ENCODE measurements around the gene C2CD3. TPM values are rescaled to one million over a fixed set of nuclear protein-coding genes. Genes with fewer than 3 reads are reported as not detected.

The C2CD3 gene
- total and polyA plus RNA-seq, 2 donors (not counting 1 experiment from before 2014, with no cell fraction given): 5.8 to 8.3 TPM

GRCh38 chr11:74077193-74077592 is 93.6 kb downstream of the C2CD3 start:
- Histone ChIP-seq H3K36me3 (ENCODE audit: control insufficient read depth, insufficient read depth, low read length) (peaks cover 3% of the 10 kb centered on the region), H3K4me1 (ENCODE audit: control insufficient read depth, extremely low read depth, insufficient read depth, low read length) (no peaks in the 10 kb centered on the region), H3K27ac (ENCODE audit: insufficient read depth, low read length) (no peak overlapping the region)

GRCh38 chr11:74072721-74073120 is 98.1 kb downstream of the C2CD3 start:
- Histone ChIP-seq H3K4me2 (ENCODE audit: extremely low read depth, insufficient read depth, low read length) (no peak overlapping the region), H3K9ac (ENCODE audit: insufficient read depth, low read length) (no peak overlapping the region), H3K27ac (ENCODE audit: insufficient read depth, low read length) (no peak overlapping the region), H3K9me3 (ENCODE audit: control insufficient read depth, insufficient read depth, low read depth, low read length) (no peaks in the 10 kb centered on the region), H3K36me3 (ENCODE audit: control insufficient read depth, insufficient read depth, low read length) (no peaks in the 10 kb centered on the region), H3K27me3 (ENCODE audit: control insufficient read depth, insufficient read depth, low read length) (no peaks in the 10 kb centered on the region), H3K4me3 (replicated peaks in 1 of 4; ENCODE audit: control extremely low read depth in 1 of 4, insufficient read depth in 1 of 4, low read depth in 3 of 4, low read length in 4 of 4) (no peak overlapping the region), H3K4me1 (ENCODE audit: control insufficient read depth, extremely low read depth, insufficient read depth, low read length) (no peaks in the 10 kb centered on the region), H2AFZ (ENCODE audit: low read length) (no peak overlapping the region), H4K20me1 (ENCODE audit: control insufficient read depth, extremely low read depth, insufficient read depth, low read length) (no peaks in the 10 kb centered on the region), H3K79me2 (ENCODE audit: control insufficient read depth, insufficient read depth, low read length) (no peaks in the 10 kb centered on the region)
- no peak for DNase-seq (ENCODE audit: low read depth in 2 of 2)
- TF ChIP-seq CTCF (conservative IDR thresholded peaks at IDR 0.05 in 1 of 2, IDR thresholded peaks at IDR 0.05 in 1 of 2; ENCODE audit: low read depth in 1 of 2, low read length in 2 of 2) (no peak), EZH2 (IDR thresholded peaks at IDR 0.05; ENCODE audit: low read length, missing control alignments) (no peak)

More at GRCh38 chr11:74077193-74077592, 93.6 kb downstream of the C2CD3 start:
- H4K20me1 ChIP-seq (ENCODE audit: control insufficient read depth, extremely low read depth, insufficient read depth, low read length): no peaks in the 10 kb centered on the region
- DNase-seq (ENCODE audit: low read depth in 2 of 2): no peak
- no peak for TF ChIP-seq CTCF (conservative IDR thresholded peaks at IDR 0.05 in 1 of 2, IDR thresholded peaks at IDR 0.05 in 1 of 2; ENCODE audit: low read depth in 1 of 2, low read length in 2 of 2)
- no peak for TF ChIP-seq EZH2 (IDR thresholded peaks at IDR 0.05; ENCODE audit: low read length, missing control alignments)
- H3K4me2 ChIP-seq (ENCODE audit: extremely low read depth, insufficient read depth, low read length): no peak overlapping the region
- no peaks in the 10 kb centered on the region for H3K27me3 ChIP-seq (ENCODE audit: control insufficient read depth, insufficient read depth, low read length)
- no peak overlapping the region for H3K9ac ChIP-seq (ENCODE audit: insufficient read depth, low read length)
- H3K4me3 ChIP-seq (replicated peaks in 1 of 4; ENCODE audit: control extremely low read depth in 1 of 4, insufficient read depth in 1 of 4, low read depth in 3 of 4, low read length in 4 of 4): no peak overlapping the region
- no peaks in the 10 kb centered on the region for H3K79me2 ChIP-seq (ENCODE audit: control insufficient read depth, insufficient read depth, low read length)
- H3K9me3 ChIP-seq (ENCODE audit: control insufficient read depth, insufficient read depth, low read depth, low read length): no peaks in the 10 kb centered on the region
- H2AFZ ChIP-seq (ENCODE audit: low read length): no peak overlapping the region

GRCh38 chr11:74072286-74072685 is 98.5 kb downstream of the C2CD3 start:
- Histone ChIP-seq H3K4me3 (replicated peaks in 1 of 4; ENCODE audit: control extremely low read depth in 1 of 4, insufficient read depth in 1 of 4, low read depth in 3 of 4, low read length in 4 of 4) (no peak overlapping the region), H3K36me3 (ENCODE audit: control insufficient read depth, insufficient read depth, low read length) (no peaks in the 10 kb centered on the region), H3K9ac (ENCODE audit: insufficient read depth, low read length) (no peak overlapping the region), H4K20me1 (ENCODE audit: control insufficient read depth, extremely low read depth, insufficient read depth, low read length) (no peaks in the 10 kb centered on the region), H3K4me2 (ENCODE audit: extremely low read depth, insufficient read depth, low read length) (no peak overlapping the region), H3K79me2 (ENCODE audit: control insufficient read depth, insufficient read depth, low read length) (no peaks in the 10 kb centered on the region), H2AFZ (ENCODE audit: low read length) (no peak overlapping the region), H3K4me1 (ENCODE audit: control insufficient read depth, extremely low read depth, insufficient read depth, low read length) (no peaks in the 10 kb centered on the region), H3K27ac (ENCODE audit: insufficient read depth, low read length) (no peak overlapping the region), H3K9me3 (ENCODE audit: control insufficient read depth, insufficient read depth, low read depth, low read length) (no peaks in the 10 kb centered on the region), H3K27me3 (ENCODE audit: control insufficient read depth, insufficient read depth, low read length) (no peaks in the 10 kb centered on the region)
- no peak for DNase-seq (ENCODE audit: low read depth in 2 of 2)
- TF ChIP-seq EZH2 (IDR thresholded peaks at IDR 0.05; ENCODE audit: low read length, missing control alignments): no peak
